ENCODE results near the gene CDC42EP2.

CDC42EP2 gene

GRCh38 chr11:65340226-65340625 is 25.6 kb downstream of the CDC42EP2 start:
- TF ChIP-seq CTCF (IDR thresholded peaks at IDR 0.05; ENCODE audit: control insufficient read depth, insufficient read depth, low read depth, low read length, missing control alignments) = no peak
- H3K4me3 ChIP-seq (ENCODE audit: control insufficient read depth, low read depth, low read length) = no peak overlapping the region
- no peak for DNase-seq (ENCODE audit: low read depth)

DNA sequence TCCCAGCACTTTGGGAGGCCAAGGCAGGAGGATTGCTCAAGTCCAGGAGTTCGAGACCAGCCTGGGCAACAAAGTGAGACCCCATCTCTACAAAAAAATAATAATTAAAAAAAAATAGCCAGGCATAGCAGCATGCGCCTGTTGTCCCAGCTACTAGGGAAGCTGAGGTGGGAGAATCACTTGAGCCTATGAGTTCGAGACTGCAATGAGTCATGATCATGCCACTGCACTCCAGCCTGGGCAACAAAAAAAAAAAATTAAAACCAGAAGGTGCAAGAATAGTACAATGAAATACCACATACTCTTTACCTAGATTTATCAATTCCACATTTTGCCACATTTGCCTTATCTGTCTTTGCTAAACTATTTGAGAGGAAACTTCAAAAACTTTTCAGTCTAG is 27.2 kb downstream of the CDC42EP2 start:
- no peak for TF ChIP-seq CTCF (IDR thresholded peaks at IDR 0.05; ENCODE audit: control insufficient read depth, insufficient read depth, low read depth, low read length, missing control alignments)
- H3K4me3 ChIP-seq (ENCODE audit: control insufficient read depth, low read depth, low read length) = no peak overlapping the region
- no peak for DNase-seq (ENCODE audit: low read depth)

DNA sequence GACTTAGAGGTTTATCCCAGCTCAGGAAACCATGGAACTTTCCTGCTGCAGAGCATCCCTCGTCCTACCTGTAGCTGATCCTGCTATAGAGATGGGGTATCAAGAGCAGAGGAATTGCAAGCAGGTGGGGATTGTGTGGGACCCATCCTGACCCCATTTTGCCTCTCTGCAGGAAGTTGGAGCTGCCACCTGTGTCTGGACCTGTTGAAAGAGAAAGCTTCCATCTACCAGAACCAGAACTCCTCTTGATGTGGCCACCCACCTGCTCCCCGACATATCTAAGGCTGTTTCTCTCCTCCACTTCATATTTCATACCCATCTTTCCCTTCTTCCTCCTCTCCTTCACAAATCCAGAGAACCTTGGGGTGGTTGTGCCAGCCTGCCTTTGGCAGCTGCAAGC is 36.8 kb downstream of the CDC42EP2 start:
- H3K4me3 ChIP-seq (ENCODE audit: control insufficient read depth, low read depth, low read length) = no peak overlapping the region
- no peak for DNase-seq (ENCODE audit: low read depth)
- TF ChIP-seq CTCF (IDR thresholded peaks at IDR 0.05; ENCODE audit: control insufficient read depth, insufficient read depth, low read depth, low read length, missing control alignments) = no peak

GRCh38 chr11:65352783-65353182 is 38.1 kb downstream of the CDC42EP2 start:
- DNase-seq (ENCODE audit: low read depth) = no peak
- no peak overlapping the region for H3K4me3 ChIP-seq (ENCODE audit: control insufficient read depth, low read depth, low read length)
- TF ChIP-seq CTCF (IDR thresholded peaks at IDR 0.05; ENCODE audit: control insufficient read depth, insufficient read depth, low read depth, low read length, missing control alignments) = peak; percentile 36

- H3K4me3 ChIP-seq (ENCODE audit: control insufficient read depth, low read depth, low read length) = no peak overlapping the region
Observed at GRCh38 chr11:65353376-65353775, 38.7 kb downstream of the CDC42EP2 start.

GRCh38 chr11:65353900-65354264 is 39.2 kb downstream of the CDC42EP2 start:
- TF ChIP-seq CTCF (IDR thresholded peaks at IDR 0.05; ENCODE audit: control insufficient read depth, insufficient read depth, low read depth, low read length, missing control alignments) = no peak
- DNase-seq (ENCODE audit: low read depth) = no peak
- H3K4me3 ChIP-seq (ENCODE audit: control insufficient read depth, low read depth, low read length) = peak overlapping the region; percentile 58

More at GRCh38 chr11:65353376-65353775, 38.7 kb downstream of the CDC42EP2 start:
- DNase-seq (ENCODE audit: low read depth) = no peak
- no peak for TF ChIP-seq CTCF (IDR thresholded peaks at IDR 0.05; ENCODE audit: control insufficient read depth, insufficient read depth, low read depth, low read length, missing control alignments)

Data from AG09309 (cell line).